GM19395 (cell line): Measurements from ENCODE around the gene MED1.
"Not testable (repeated sequence)": the region's sequence is repeated elsewhere in the genome, so short reads cannot be mapped to it uniquely, and the experiment has no call there.

Experiments used
- ATAC-seq: cut with Tn5 transposase; IDR thresholded peaks from one replicate; pipeline ENCODE4 v1.9.1; 2021; ENCODE audit warnings: mild to moderate bottlenecking, moderate library complexity; ENCODE audit not compliant: unreplicated experiment

Gene MED1

GRCh38 chr17:39429600-39429999 is 21.5 kb downstream of the MED1 start:
- ATAC-seq, result no peak

DNA sequence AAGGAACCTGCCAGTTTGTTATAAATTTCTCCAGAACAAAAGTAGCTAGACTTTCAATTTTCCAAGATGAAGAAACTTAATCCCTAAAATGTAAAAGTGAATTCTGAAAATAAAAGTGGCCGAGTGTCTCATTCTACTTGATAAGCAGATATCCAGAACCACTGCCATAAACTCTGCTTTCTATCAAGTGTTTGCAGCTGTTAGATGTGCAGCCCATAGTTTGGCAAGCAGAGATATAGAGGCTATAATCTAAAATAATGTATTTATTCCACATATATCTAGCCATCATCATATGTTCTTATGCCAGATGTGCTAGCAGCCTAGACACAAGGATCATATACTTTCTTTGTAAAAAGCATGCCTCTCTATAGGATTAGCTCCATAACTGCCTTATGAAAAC is 34.9 kb downstream of the MED1 start:
- no peak for ATAC-seq

DNA sequence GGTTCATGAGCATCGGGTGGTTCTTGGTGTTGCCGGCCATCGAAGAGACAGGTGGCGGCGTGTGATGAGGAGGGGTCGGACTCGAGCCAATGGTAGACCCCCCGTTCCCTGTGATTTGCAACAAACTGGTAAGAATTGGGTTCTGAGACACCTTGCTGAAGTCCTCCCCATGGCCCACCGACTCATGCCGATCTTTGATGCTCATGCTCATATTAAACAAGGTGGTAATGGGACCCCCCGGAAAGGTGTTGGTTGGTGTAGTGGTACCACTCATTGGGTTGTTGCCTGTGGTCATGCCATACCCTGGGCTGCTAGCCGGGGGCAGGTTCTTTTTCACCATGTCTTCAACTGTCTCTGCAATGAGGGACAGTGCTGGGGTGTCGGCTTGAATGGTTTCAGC is 40.8 kb downstream of the MED1 start:
- ATAC-seq, result no peak

GRCh38 chr17:39408360-39408759 is 42.7 kb downstream of the MED1 start:
- no peak for ATAC-seq

GRCh38 chr17:39406951-39407350 is 44.1 kb downstream of the MED1 start:
- ATAC-seq, result no peak

DNA sequence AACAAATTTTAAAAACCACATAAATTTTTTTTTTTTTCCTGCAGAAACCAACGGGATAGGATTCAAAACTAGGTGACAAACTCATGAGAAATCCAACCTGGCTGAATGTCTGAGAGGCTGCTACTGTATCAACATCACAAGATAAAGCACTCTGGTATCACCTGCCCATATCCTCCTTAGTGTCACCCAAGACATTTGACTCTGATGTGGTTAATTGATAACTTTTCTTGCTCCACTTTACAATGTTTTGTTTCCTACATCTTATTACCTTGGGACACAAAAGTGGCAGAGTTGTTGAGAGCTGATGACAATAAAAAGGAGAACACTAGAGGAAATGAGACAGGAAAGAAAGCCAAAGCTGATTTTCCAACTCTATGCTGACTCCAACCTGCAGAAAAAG is 45.6 kb downstream of the MED1 start:
- ATAC-seq, result no peak

DNA sequence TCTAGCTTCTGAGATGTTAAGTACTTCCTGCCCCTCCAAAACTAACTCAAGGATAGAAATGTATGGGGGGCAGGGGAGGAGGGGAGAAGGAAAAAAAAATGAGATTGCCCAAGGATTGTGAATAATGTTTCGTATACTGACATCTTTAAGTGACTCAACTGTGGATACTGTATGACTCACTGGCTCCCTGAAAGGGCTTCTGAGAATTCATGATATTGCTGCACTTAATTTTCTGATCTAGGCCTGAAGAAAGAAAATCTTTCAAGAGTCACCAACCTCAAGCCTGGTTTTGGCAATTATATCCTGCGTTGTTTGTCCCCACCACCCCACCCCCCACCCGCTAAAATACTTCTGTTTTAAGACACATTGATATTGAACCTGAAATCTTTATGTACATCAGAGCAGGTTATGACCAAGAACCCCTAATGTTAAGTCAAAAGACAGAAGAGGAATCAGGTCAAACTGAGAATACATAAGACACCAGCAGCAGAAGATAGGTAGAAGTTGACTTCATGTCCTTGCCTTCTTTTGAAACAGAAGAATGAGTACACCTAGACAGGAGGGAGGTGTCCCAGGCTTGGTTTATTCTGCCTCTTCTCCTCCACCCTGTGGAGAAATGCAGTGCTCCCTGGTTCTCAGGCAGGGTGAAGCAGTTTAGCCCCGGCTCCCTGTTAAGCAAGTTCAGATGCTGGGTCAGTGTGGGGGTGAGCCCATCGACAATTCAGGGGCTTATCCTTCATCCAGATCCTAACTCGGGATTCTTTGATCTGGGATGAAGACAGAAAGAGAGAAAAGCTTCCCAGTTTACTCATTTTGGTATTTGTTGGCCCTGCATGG is 46.3 kb downstream of the MED1 start:
- no peak for ATAC-seq

- ATAC-seq, result no peak
These were observed 48.0 kb downstream of the MED1 start for GRCh38 chr17:39402890-39403605.

- ATAC-seq, result peak; percentile 62
These were observed 48.7 kb downstream of the MED1 start for GRCh38 chr17:39402244-39402889.

- peak; percentile 74 for ATAC-seq
These were observed 49.4 kb downstream of the MED1 start, which contains the start of gene FBXL20 for GRCh38 chr17:39401412-39402243. Gene FBXL20 (minus strand): TSS chr17:39401626. CDS start chr17:39401402, 224 bp downstream.

DNA sequence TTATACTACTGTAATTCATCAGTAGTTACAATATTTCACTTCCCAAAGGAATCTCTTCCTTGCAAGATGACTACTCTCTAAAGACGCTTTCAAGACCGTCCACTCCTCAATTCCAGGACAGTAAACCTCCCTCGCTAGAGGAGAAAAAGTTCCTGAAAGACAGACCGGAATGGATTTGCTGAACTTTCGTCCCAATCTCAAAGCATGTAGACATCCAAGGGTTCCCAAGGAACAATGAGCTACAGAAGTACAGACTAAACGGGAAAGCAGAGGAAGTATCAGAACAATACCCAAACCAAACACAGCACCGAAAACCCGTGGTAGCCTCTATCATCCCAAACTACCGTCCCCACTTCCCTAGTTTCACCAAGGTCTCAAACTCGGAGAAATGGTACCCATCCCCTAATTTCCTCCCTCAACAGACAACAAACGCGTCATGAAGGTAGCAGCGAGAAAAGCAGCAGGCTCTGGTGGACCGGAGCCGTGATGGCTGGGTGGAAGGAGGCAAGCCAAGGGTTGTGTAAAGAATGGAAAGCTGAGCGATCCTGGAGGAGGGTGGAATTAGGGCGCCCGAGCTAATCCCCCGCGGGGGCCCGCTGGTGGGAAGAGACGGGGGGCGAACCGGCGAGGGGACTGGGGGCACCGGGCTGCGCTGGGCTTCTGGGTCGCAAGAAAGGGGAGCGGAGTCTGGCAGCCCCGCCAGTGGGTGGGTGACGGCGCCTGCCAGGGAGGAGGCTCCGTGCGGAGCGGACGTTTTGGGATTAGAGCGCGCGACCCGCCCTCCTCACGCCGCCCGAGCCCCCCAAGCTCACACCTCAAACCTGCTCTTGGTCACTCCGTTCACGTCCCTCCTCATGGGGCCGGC is 50.3 kb downstream of the MED1 start:
- peak; percentile 12 for ATAC-seq

DNA sequence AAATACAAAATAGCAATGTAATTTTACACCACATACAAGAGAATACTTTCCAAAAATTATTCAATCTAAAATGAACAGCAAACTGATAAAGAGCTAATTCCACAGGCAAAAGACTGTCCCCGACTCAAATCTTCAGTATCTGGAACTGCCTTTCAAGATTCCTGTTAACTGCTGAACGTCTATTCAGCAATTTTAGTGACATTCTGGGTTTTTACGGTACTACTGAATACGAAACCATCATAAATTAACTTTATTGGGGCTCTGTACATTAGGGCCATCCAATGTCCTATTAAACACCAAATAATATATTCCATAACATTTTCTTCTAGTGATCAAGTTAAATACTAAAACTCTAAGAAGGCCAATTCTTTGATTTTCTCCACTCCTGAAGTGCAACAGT is 51.3 kb downstream of the MED1 start:
- no peak for ATAC-seq

DNA sequence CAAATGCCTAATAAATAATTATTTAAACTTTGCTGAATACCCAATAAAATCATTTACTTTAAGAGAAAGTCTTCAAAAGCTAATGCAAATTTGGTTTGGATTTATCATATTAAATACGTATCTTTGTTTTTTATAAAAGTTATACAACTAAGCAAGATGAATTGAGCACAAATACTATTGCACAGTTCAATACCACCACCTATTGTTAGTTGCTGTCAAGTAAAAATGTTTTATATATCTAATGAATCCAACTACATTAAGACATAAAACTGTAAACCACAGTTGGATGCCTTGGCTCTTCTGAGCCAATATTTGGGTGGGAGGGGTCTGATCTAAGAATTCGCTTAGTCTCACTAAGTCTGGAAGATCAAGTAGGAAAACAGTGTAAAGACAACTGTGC is 57.3 kb downstream of the MED1 start:
- ATAC-seq, result no peak

DNA sequence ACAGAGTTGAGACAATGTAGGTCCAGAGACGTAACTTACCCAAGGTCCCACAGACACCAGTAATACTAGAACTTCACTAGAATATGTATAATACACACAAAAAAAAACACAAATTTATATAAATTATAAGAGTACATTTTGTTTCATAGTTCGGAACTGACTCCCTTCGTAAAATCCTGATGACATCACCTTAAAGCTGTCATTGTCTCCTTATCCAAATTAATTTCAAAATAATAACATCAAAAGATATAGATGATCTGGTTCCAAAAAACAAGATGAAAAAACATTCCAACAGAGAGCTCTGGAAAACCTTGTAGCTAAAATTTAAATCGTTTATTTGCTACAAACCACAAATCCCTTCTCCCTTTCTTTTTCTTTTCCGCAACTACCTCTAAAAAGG is 59.6 kb downstream of the MED1 start:
- ATAC-seq, result no peak

- no peak for ATAC-seq
These were observed 66.0 kb downstream of the MED1 start for GRCh38 chr17:39385040-39385439.

DNA sequence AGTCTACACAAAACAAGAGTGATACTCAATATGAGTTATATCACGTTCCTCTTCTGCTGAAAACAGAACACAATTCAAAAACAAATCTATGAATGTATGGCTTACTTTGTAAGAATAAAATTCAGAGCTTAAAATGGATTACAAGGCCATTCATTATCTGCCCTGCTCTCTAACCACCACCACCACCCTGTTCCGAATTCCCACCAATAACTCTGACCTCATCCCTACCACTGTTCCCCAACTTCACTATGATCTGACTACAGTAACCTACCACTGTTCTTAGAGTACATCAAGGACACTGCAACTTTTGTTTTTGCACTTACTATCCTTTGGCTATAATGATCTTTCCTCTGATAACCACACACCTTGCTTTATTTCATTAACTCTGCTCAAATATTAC is 70.9 kb downstream of the MED1 start:
- ATAC-seq, result no peak

DNA sequence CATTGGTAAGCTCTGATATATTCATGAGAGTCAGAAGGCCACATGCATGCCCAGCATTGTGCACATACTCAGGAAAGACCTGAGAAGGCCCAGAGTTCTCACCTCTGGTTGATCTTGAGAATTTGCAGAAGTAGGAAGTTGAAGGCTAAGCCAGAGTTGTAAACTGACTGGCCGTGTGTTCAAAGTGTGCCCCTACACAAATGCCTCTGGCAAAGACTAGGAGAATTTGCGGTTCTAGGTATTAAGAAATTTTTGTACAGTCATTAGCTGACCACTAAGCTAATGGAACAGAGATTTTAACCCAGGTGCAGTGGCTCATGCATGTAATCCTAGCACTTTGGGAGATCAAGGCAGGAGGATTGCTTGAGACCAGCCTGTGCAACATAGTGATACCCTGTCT is 74.6 kb downstream of the MED1 start:
- no peak for ATAC-seq

- not testable (repeated sequence) for ATAC-seq
These were observed 83.3 kb downstream of the MED1 start for GRCh38 chr17:39367805-39368204.

- no peak for ATAC-seq
These were observed 85.2 kb downstream of the MED1 start for GRCh38 chr17:39365872-39366271.

DNA sequence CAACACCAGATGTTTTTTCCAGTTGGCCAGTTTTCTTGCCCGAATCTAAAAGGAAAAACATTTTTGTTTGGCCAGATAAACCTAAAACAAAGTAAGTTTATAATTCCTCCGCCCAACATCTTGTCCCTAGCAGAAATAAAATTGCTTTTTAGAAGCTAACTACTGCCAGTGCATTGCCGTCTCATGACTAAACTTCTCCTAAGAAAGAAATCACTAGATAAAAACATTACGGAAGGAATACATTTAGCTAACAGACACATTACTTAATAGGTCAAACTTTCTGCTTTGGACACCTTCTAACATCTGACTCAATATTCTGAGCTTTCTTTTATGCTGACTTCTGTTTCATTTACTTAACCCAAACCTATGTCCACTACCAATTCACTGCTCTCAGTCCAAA is 85.8 kb downstream of the MED1 start:
- ATAC-seq, result no peak
